Fibroblast of lung (primary cell): ENCODE data around the gene GPR107. TPM values are rescaled to one million over a fixed set of nuclear protein-coding genes. Genes with fewer than 3 reads are reported as not detected.

Experiments used
- DNase-seq, 2 donors: peaks; one replicate each; pipeline versions ENCODE4 v3.0.0 to v3.0.0-alpha.2; 2010; ENCODE audit warnings: low read depth in 2 of 2
- H2AFZ ChIP-seq: 2 replicates; pipeline ENCODE4 v1.5.1; 2012; ENCODE audit warnings: low read length, control low read depth, inconsistent platforms
- H3K27ac ChIP-seq: 2 replicates; pipeline ENCODE4 v1.5.1; 2011; ENCODE audit warnings: low read length, control low read depth; ENCODE audit not compliant: insufficient read depth
- H3K27me3 ChIP-seq: 2 replicates; pipeline ENCODE4 v1.5.1; 2011; ENCODE audit warnings: mild to moderate bottlenecking, low read length; ENCODE audit not compliant: control insufficient read depth, insufficient read depth
- H3K36me3 ChIP-seq: 2 replicates; pipeline ENCODE4 v1.5.1; 2011; ENCODE audit warnings: low read length; ENCODE audit not compliant: control insufficient read depth, insufficient read depth
- H3K4me1 ChIP-seq: 2 replicates; pipeline ENCODE4 v1.5.1; 2011; ENCODE audit warnings: low read length; ENCODE audit not compliant: control insufficient read depth, insufficient read depth; ENCODE audit errors: extremely low read depth
- H3K4me2 ChIP-seq: 2 replicates; pipeline ENCODE4 v1.5.1; 2011; ENCODE audit warnings: low read length, control low read depth; ENCODE audit not compliant: insufficient read depth; ENCODE audit errors: extremely low read depth
- H3K4me3 ChIP-seq, 4 experiments: fragments of 200-600 bp in 1 of 4; sonication (generic) in 1 of 4; replicated peaks in 1 of 4; 2 replicates each; pipeline ENCODE4 v1.5.1; 2011 to 2016; ENCODE audit warnings: low read length in 4 of 4, low read depth in 3 of 4, mild to moderate bottlenecking in 3 of 4, control low read depth in 2 of 4, inconsistent platforms in 1 of 4, mixed read lengths in 1 of 4; ENCODE audit not compliant: insufficient read depth in 1 of 4; ENCODE audit errors: control extremely low read depth in 1 of 4
- H3K79me2 ChIP-seq: 2 replicates; pipeline ENCODE4 v1.5.1; 2012; ENCODE audit warnings: mild to moderate bottlenecking, low read length, inconsistent platforms; ENCODE audit not compliant: control insufficient read depth, insufficient read depth
- H3K9ac ChIP-seq: 2 replicates; pipeline ENCODE4 v1.5.1; 2011; ENCODE audit warnings: mild to moderate bottlenecking, low read length, control low read depth; ENCODE audit not compliant: insufficient read depth
- H3K9me3 ChIP-seq: 2 replicates; pipeline ENCODE4 v1.5.1; 2012; ENCODE audit warnings: low read depth, low read length; ENCODE audit not compliant: control insufficient read depth, insufficient read depth
- H4K20me1 ChIP-seq: 2 replicates; pipeline ENCODE4 v1.5.1; 2011; ENCODE audit warnings: low read length; ENCODE audit not compliant: control insufficient read depth, insufficient read depth; ENCODE audit errors: extremely low read depth
- EZH2 ChIP-seq: IDR thresholded peaks from 2 replicates; pipeline ENCODE4 v1.5.1; 2012; ENCODE audit warnings: low read length, control low read depth, mild to moderate bottlenecking; ENCODE audit errors: missing control alignments
- polyA plus RNA-seq, 2 donors: library from polyadenylated mRNA; depleted of rRNA in 1 of 2; stranded (reverse) in 1 of 2; unstranded in 1 of 2; fragments of >200 nt; gene quantifications; 2 replicates each; pipeline ENCODE4 v1.2.1, GENCODE V29; 2011 to 2012; ENCODE audit warnings: missing spikeins in 1 of 2
- total RNA-seq: library from RNA; depleted of rRNA; stranded (reverse); fragments of >200 nt; gene quantifications from 2 replicates; pipeline ENCODE4 v1.2.1, GENCODE V29; 2014
- TF ChIP-seq, protein P1 (sequence below), 2 donors: IDR thresholded peaks in 1 of 2; conservative IDR thresholded peaks in 1 of 2; 1 replicate in 1 of 2; 2 replicates in 1 of 2; pipeline ENCODE4 v1.5.1; 2011 to 2012; ENCODE audit warnings: low read length in 2 of 2, control low read depth in 1 of 2, inconsistent platforms in 1 of 2, low read depth in 1 of 2, mild to moderate bottlenecking in 1 of 2

GPR107 gene
- total and polyA plus RNA-seq, 2 donors (not counting 1 experiment from before 2014, with no cell fraction given): 27.6 to 43.5 TPM

DNA sequence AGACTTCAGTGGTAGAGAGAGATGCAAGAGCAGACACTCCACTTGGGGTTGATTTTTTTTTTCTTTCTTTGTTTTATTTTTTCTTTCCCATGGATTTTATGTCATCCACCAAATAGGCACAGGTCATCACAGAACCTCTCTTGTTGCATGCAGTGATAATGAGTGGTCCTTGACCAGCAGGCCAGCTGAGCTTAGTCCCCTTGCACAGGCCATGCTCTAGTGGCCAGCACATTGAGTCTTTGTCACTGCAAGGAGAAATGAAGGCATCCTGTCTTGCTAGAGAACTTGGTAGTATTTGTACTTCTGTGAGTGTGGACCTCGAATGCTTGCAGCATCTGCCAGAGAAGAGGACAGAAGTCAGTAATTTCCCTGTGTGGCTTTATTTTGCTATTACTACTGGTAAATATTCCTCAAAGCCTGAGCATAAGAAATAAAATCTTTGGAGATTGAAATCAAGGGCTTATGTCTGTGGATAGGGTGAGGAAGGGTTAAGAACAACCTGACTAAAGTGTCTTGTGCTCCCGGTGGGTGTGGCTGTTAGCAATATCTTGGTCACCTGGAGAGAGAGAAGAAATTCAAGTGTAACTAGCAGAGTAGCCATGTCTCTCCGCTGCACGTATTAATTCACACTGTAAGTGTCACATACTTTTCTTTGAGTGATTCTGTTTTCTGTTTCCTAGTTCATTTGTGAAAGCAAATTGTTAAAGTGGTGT is 73.2 kb downstream of the GPR107 start:
- Histone ChIP-seq H3K9me3 (no peaks in the 10 kb centered on the region), H3K4me2 (no peak overlapping the region), H3K27ac (no peak overlapping the region), H4K20me1 (no peaks in the 10 kb centered on the region), H3K36me3 (peaks cover 8% of the 10 kb centered on the region), H3K27me3 (no peaks in the 10 kb centered on the region), H3K9ac (no peak overlapping the region), H3K79me2 (no peaks in the 10 kb centered on the region), H3K4me1 (peaks cover 20% of the 10 kb centered on the region), H3K4me3 (no peak overlapping the region), H2AFZ (no peak overlapping the region)
- DNase-seq: no peak
- TF ChIP-seq, protein P1, sequence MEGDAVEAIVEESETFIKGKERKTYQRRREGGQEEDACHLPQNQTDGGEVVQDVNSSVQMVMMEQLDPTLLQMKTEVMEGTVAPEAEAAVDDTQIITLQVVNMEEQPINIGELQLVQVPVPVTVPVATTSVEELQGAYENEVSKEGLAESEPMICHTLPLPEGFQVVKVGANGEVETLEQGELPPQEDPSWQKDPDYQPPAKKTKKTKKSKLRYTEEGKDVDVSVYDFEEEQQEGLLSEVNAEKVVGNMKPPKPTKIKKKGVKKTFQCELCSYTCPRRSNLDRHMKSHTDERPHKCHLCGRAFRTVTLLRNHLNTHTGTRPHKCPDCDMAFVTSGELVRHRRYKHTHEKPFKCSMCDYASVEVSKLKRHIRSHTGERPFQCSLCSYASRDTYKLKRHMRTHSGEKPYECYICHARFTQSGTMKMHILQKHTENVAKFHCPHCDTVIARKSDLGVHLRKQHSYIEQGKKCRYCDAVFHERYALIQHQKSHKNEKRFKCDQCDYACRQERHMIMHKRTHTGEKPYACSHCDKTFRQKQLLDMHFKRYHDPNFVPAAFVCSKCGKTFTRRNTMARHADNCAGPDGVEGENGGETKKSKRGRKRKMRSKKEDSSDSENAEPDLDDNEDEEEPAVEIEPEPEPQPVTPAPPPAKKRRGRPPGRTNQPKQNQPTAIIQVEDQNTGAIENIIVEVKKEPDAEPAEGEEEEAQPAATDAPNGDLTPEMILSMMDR (conservative IDR thresholded peaks at IDR 0.05 in 1 of 2, IDR thresholded peaks at IDR 0.05 in 1 of 2; ENCODE audit: low read depth in 1 of 2, low read length in 2 of 2): no peak
- TF ChIP-seq EZH2: no peak

DNA sequence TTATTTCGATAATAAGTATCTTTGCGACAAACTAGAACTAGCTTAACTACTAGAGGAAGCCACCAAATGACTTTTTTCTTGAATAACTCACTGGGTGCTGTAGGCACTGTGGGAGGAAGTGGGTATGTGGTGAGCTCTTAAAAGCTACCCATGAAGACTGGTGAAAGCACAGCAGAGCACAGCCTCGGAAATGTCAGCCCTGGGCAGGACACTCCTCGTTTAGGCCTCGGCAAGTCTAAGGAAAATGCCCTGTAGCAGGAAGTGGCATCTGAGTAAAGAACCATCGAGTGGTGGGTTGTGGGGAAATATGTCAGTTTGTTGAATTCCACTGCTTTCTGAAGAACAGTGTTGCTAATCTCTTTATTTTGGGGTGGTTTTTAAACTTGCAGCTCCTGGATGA is 74.5 kb downstream of the GPR107 start:
- no peak for TF ChIP-seq EZH2
- TF ChIP-seq, protein P1 (conservative IDR thresholded peaks at IDR 0.05 in 1 of 2, IDR thresholded peaks at IDR 0.05 in 1 of 2; ENCODE audit: low read depth in 1 of 2, low read length in 2 of 2): no peak
- H4K20me1 ChIP-seq: no peaks in the 10 kb centered on the region
- peaks cover 8% of the 10 kb centered on the region for H3K36me3 ChIP-seq
- no peaks in the 10 kb centered on the region for H3K79me2 ChIP-seq
- H3K4me1 ChIP-seq: peaks cover 20% of the 10 kb centered on the region
- no peaks in the 10 kb centered on the region for H3K9me3 ChIP-seq
- H2AFZ ChIP-seq: no peak overlapping the region
- no peak overlapping the region for H3K4me2 ChIP-seq
- peak overlapping the region; percentile 87 for H3K27ac ChIP-seq
- H3K9ac ChIP-seq: no peak overlapping the region
- DNase-seq: no peak
- H3K27me3 ChIP-seq: no peaks in the 10 kb centered on the region
- H3K4me3 ChIP-seq: no peak overlapping the region

DNA sequence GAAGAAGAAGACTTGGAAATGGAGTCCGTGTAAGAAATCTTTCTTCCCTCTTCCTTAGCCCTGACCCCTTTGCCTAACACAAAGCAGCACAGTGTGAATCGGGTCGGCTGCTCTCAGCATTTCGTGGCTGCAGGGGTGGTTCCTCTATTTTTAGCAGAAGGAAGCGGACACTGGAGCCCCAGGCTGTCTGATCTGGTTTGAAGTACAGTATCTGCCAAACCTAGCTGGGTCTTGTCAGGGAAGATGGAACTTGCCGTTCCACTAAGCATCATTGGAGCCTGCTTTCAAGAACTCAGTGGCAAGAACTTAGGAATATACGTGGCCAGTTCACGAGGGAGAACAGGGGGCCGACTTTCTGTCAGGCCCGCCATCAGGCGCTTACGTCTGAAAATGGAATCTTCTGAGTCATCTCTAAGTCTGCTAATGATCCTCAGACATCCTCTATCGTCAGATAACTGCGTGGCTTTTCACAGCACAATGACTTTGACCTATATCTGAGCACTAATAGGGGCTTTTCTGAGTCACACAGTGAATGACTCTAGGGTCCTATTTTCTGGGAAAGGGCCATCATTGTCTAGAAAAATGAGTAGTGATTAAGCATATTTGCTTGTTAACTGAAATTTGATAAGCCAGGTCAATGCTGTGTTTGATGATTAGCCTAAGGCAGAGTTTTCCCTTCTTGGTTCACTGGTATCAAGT is 75.2 kb downstream of the GPR107 start:
- H2AFZ ChIP-seq: peak overlapping the region; percentile 14
- peak overlapping the region; percentile 87 for H3K27ac ChIP-seq
- no peaks in the 10 kb centered on the region for H3K27me3 ChIP-seq
- no peak for TF ChIP-seq EZH2
- TF ChIP-seq, protein P1 (conservative IDR thresholded peaks at IDR 0.05 in 1 of 2, IDR thresholded peaks at IDR 0.05 in 1 of 2; ENCODE audit: low read depth in 1 of 2, low read length in 2 of 2): no peak
- peak overlapping the region; percentile 68 for H3K9ac ChIP-seq
- no peaks in the 10 kb centered on the region for H3K9me3 ChIP-seq
- no peaks in the 10 kb centered on the region for H4K20me1 ChIP-seq
- peak; percentile 91 to 99 for DNase-seq
- peaks cover 20% of the 10 kb centered on the region for H3K4me1 ChIP-seq
- peaks cover 8% of the 10 kb centered on the region for H3K36me3 ChIP-seq
- H3K79me2 ChIP-seq: no peaks in the 10 kb centered on the region
- H3K4me2 ChIP-seq: peak overlapping the region; percentile 46
- no peak overlapping the region for H3K4me3 ChIP-seq
